WTC11 (cell line): ENCODE data around the gene PTPRS. TPM values are rescaled to one million over a fixed set of nuclear protein-coding genes. Genes with fewer than 3 reads are reported as not detected.

Experiments used
- ATAC-seq: fragments of 200-7000 bp; cut with Tn5 transposase; 2 replicates; pipeline ENCODE4 v1.10.0; 2021; ENCODE audit warnings: mild to moderate bottlenecking, moderate library complexity
- CTCF ChIA-PET: fragments of 300-600 bp; sonication (Branson Sonifier 250); formaldehyde crosslinking; loops from one replicate; lab custom pipeline; 2021; ENCODE audit warnings: antibody characterized with exemption; lab: Charles Lee
- POLR2A ChIA-PET: fragments of 350-600 bp; sonication (Branson Sonifier 250); formaldehyde crosslinking; loops from one replicate; lab custom pipeline; 2021; ENCODE audit warnings: antibody characterized with exemption; lab: Charles Lee
- DNase-seq: peaks from one replicate; pipeline ENCODE4 v3.0.0; 2021; ENCODE audit warnings: low spot score
- H3K27ac Mint-ChIP-seq: 2 replicates; pipeline ENCODE4 v1.8.0; 2021; ENCODE audit warnings: mixed read lengths
- H3K27me3 Mint-ChIP-seq: 2 replicates; pipeline ENCODE4 v1.8.0; 2021; ENCODE audit warnings: low read depth, mild to moderate bottlenecking, moderate library complexity, mixed read lengths
- H3K36me3 Mint-ChIP-seq: 2 replicates; pipeline ENCODE4 v1.8.0; 2021; ENCODE audit warnings: mixed read lengths
- H3K4me1 Mint-ChIP-seq: 2 replicates; pipeline ENCODE4 v1.8.0; 2022; ENCODE audit warnings: mixed read lengths
- H3K4me3 Mint-ChIP-seq: 2 replicates; pipeline ENCODE4 v1.8.0; 2021; ENCODE audit warnings: mild to moderate bottlenecking, moderate library complexity, mixed read lengths
- H3K9me3 Mint-ChIP-seq: 2 replicates; pipeline ENCODE4 v1.8.0; 2021; ENCODE audit warnings: mixed read lengths
- AR ChIP-seq: fragments of 250-450 bp; sonication (Bioruptor Pico); IDR thresholded peaks from 2 replicates; pipeline ENCODE4 v1.9.0; 2021; ENCODE audit warnings: mild to moderate bottlenecking
- ATF2 ChIP-seq: sonication (generic); formaldehyde crosslinking; IDR thresholded peaks from 2 replicates; pipeline ENCODE4 v1.8.1; 2022; ENCODE audit warnings: low read depth, missing genetic modification reagents, borderline replicate concordance
- ESRRA ChIP-seq: sonication (generic); formaldehyde crosslinking; IDR thresholded peaks from 2 replicates; pipeline ENCODE4 v1.8.1; 2022; ENCODE audit warnings: mild to moderate bottlenecking, missing genetic modification reagents, borderline replicate concordance
- FOXP1 ChIP-seq: sonication (generic); formaldehyde crosslinking; IDR thresholded peaks from 2 replicates; pipeline ENCODE4 v1.8.0; 2022; ENCODE audit warnings: missing genetic modification reagents, mild to moderate bottlenecking, moderate library complexity, borderline replicate concordance
- GTF2I ChIP-seq: fragments of 250-450 bp; sonication (Bioruptor Pico); conservative IDR thresholded peaks from 2 replicates; pipeline ENCODE4 v1.4.0; 2021; ENCODE audit warnings: mild to moderate bottlenecking
- PRRX2 ChIP-seq: fragments of 250-450 bp; sonication (Bioruptor Pico); IDR thresholded peaks from 2 replicates; pipeline ENCODE4 v1.8.0; 2021; ENCODE audit warnings: mild to moderate bottlenecking
- RORB ChIP-seq: fragments of 250-450 bp; sonication (Bioruptor Pico); IDR thresholded peaks from 2 replicates; pipeline ENCODE4 v1.9.0; 2021; ENCODE audit warnings: mild to moderate bottlenecking
- SMAD3 ChIP-seq: sonication (generic); formaldehyde crosslinking; IDR thresholded peaks from 2 replicates; pipeline ENCODE4 v1.8.0; 2022; ENCODE audit warnings: missing genetic modification reagents, mild to moderate bottlenecking, borderline replicate concordance
- USF2 ChIP-seq: sonication (generic); formaldehyde crosslinking; IDR thresholded peaks from 2 replicates; pipeline ENCODE4 v1.8.1; 2023; ENCODE audit warnings: mild to moderate bottlenecking, missing genetic modification reagents, moderate library complexity
- ZNF232 ChIP-seq: sonication (generic); formaldehyde crosslinking; IDR thresholded peaks from 2 replicates; pipeline ENCODE4 v1.8.0; 2022; ENCODE audit warnings: mild to moderate bottlenecking, missing genetic modification reagents
- total RNA-seq: library from RNA; stranded (reverse); gene quantifications from 3 replicates; pipeline ENCODE4 v1.2.3, GENCODE V29; 2021
- TF ChIP-seq, protein P1 (sequence below): sonication (generic); formaldehyde crosslinking; IDR thresholded peaks from 2 replicates; pipeline ENCODE4 v1.8.1; 2023; ENCODE audit warnings: mild to moderate bottlenecking, moderate library complexity, missing genetic modification reagents
- TF ChIP-seq, protein P2 (sequence below): sonication (generic); formaldehyde crosslinking; IDR thresholded peaks from 2 replicates; pipeline ENCODE4 v1.8.1; 2022; ENCODE audit warnings: mild to moderate bottlenecking, missing genetic modification reagents, moderate library complexity, borderline replicate concordance
- TF ChIP-seq, protein P3 (sequence below): fragments of 250-450 bp; sonication (Bioruptor Pico); IDR thresholded peaks from 2 replicates; pipeline ENCODE4 v2.1.2; 2022; ENCODE audit warnings: mild to moderate bottlenecking, moderate library complexity
- TF ChIP-seq, protein P4 (sequence below): sonication (generic); formaldehyde crosslinking; IDR thresholded peaks from 2 replicates; pipeline ENCODE4 v1.8.1; 2023; ENCODE audit warnings: mild to moderate bottlenecking, missing genetic modification reagents
- TF ChIP-seq, protein P5 (sequence below): sonication (generic); formaldehyde crosslinking; conservative IDR thresholded peaks from 2 replicates; pipeline ENCODE4 v1.8.1; 2022; ENCODE audit warnings: mild to moderate bottlenecking, missing genetic modification reagents
- TF ChIP-seq, protein P6 (sequence below): fragments of 250-450 bp; sonication (Bioruptor Pico); IDR thresholded peaks from 2 replicates; pipeline ENCODE4 v1.9.0; 2021; ENCODE audit warnings: mild to moderate bottlenecking

PTPRS gene
- total RNA-seq, 1 experiment from 2014 or later: 201 TPM

DNA sequence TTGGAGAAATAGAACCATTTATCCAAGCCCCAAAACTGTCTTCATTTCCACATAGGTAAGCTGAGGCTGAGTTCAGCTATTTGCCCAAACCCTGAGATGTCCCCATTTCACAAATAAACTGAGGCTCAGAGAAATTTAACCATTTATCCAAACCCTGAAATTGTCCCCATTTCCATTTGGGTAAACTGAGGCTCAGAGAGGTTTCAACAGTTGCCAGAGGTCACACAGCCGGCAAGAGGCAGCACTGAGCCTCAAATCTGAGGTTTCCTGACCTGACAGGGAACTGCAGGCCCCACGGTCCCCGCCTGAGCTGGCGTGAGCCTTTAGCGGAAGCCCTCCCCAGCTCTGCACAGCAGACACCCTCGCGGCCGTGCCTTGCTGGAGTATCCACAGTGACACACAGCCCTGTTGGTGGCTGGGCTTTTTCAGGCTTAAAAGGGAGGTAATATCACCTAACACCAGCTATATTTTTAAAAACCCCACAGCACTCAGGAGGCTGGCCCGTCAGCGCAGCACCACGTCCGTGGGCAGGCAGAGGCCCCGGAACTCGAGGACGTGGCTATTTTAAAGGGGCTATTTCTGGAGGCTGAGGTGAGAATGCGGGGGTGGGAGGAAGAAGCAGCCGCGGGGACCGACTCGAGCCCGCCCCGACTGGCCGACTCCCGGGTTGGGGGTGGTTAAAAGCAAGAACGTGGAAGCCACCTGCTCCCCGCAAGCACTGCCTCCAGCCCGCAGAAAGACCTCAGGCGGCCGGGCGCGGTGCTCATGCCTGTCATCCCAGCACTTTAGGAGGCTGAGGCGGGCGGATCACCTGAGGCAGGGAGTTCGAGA is 18.5 kb downstream of the PTPRS start:
- POLR2A ChIA-PET: interaction anchor here (0.6 kb wide), 1 partner anchor 415 kb away, joined by 3 read pairs; no protein-coding TSS in a partner anchor

More for the DNA sequence above, 18.5 kb downstream of the PTPRS start:
- peak; percentile 50 for ATAC-seq
- H3K4me3 Mint-ChIP-seq: no peak overlapping the region
- CTCF ChIA-PET: interaction anchor here (0.7 to 1.4 kb wide), 2 partner anchors 53 to 55 kb away, joined by 3 to 6 read pairs; no protein-coding TSS in a partner anchor
- H3K4me1 Mint-ChIP-seq: peaks cover 11% of the 10 kb centered on the region
- H3K27ac Mint-ChIP-seq: no peak overlapping the region
- peaks cover 5% of the 10 kb centered on the region for H3K9me3 Mint-ChIP-seq
- TF ChIP-seq AR (CRISPR knock-in tag) (no peak), ESRRA (no peak), USF2 (no peak), SMAD3 (CRISPR knock-in tag) (no peak), ZNF232 (CRISPR knock-in tag) (no peak), RORB (CRISPR knock-in tag) (no peak), GTF2I (no peak), FOXP1 (CRISPR knock-in tag) (no peak), PRRX2 (CRISPR knock-in tag) (no peak), ATF2 (CRISPR knock-in tag) (no peak)
- TF ChIP-seq, protein P1, sequence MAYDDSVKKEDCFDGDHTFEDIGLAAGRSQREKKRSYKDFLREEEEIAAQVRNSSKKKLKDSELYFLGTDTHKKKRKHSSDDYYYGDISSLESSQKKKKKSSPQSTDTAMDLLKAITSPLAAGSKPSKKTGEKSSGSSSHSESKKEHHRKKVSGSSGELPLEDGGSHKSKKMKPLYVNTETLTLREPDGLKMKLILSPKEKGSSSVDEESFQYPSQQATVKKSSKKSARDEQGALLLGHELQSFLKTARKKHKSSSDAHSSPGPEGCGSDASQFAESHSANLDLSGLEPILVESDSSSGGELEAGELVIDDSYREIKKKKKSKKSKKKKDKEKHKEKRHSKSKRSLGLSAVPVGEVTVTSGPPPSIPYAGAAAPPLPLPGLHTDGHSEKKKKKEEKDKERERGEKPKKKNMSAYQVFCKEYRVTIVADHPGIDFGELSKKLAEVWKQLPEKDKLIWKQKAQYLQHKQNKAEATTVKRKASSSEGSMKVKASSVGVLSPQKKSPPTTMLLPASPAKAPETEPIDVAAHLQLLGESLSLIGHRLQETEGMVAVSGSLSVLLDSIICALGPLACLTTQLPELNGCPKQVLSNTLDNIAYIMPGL (CRISPR knock-in tag): no peak
- TF ChIP-seq, protein P2, sequence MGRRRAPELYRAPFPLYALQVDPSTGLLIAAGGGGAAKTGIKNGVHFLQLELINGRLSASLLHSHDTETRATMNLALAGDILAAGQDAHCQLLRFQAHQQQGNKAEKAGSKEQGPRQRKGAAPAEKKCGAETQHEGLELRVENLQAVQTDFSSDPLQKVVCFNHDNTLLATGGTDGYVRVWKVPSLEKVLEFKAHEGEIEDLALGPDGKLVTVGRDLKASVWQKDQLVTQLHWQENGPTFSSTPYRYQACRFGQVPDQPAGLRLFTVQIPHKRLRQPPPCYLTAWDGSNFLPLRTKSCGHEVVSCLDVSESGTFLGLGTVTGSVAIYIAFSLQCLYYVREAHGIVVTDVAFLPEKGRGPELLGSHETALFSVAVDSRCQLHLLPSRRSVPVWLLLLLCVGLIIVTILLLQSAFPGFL (CRISPR knock-in tag): no peak
- TF ChIP-seq, protein P3, sequence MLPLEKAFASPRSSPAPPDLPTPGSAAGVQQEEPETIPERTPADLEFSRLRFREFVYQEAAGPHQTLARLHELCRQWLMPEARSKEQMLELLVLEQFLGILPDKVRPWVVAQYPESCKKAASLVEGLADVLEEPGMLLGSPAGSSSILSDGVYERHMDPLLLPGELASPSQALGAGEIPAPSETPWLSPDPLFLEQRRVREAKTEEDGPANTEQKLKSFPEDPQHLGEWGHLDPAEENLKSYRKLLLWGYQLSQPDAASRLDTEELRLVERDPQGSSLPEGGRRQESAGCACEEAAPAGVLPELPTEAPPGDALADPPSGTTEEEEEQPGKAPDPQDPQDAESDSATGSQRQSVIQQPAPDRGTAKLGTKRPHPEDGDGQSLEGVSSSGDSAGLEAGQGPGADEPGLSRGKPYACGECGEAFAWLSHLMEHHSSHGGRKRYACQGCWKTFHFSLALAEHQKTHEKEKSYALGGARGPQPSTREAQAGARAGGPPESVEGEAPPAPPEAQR (CRISPR knock-in tag): no peak
- TF ChIP-seq, protein P4, sequence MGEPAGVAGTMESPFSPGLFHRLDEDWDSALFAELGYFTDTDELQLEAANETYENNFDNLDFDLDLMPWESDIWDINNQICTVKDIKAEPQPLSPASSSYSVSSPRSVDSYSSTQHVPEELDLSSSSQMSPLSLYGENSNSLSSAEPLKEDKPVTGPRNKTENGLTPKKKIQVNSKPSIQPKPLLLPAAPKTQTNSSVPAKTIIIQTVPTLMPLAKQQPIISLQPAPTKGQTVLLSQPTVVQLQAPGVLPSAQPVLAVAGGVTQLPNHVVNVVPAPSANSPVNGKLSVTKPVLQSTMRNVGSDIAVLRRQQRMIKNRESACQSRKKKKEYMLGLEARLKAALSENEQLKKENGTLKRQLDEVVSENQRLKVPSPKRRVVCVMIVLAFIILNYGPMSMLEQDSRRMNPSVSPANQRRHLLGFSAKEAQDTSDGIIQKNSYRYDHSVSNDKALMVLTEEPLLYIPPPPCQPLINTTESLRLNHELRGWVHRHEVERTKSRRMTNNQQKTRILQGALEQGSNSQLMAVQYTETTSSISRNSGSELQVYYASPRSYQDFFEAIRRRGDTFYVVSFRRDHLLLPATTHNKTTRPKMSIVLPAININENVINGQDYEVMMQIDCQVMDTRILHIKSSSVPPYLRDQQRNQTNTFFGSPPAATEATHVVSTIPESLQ: no peak
- TF ChIP-seq, protein P5, sequence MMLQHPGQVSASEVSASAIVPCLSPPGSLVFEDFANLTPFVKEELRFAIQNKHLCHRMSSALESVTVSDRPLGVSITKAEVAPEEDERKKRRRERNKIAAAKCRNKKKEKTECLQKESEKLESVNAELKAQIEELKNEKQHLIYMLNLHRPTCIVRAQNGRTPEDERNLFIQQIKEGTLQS: no peak
- TF ChIP-seq, protein P6, sequence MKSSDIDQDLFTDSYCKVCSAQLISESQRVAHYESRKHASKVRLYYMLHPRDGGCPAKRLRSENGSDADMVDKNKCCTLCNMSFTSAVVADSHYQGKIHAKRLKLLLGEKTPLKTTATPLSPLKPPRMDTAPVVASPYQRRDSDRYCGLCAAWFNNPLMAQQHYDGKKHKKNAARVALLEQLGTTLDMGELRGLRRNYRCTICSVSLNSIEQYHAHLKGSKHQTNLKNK (CRISPR knock-in tag): no peak
- no peaks in the 10 kb centered on the region for H3K27me3 Mint-ChIP-seq
- peak; percentile 50 for DNase-seq
- H3K36me3 Mint-ChIP-seq: peaks cover 16% of the 10 kb centered on the region
